ENCODE measurements around the gene PDC.

PDC gene

GRCh38 chr1:186498071-186498470, 37.2 kb upstream of the PDC start:
- CTCF ChIA-PET, result no interaction called here
- POLR2A ChIA-PET, result no interaction called here
- DNase-seq (ENCODE audit: extremely low spot score), result no peak
- TF ChIP-seq LEF1 (IDR thresholded peaks at IDR 0.05; ENCODE audit: borderline replicate concordance) (no peak), ELF4 (IDR thresholded peaks at IDR 0.05) (no peak), NFRKB (IDR thresholded peaks at IDR 0.05) (no peak), FOXK2 (IDR thresholded peaks at IDR 0.05) (no peak), FOXA1 (IDR thresholded peaks at IDR 0.05) (no peak), FOXM1 (IDR thresholded peaks at IDR 0.05; ENCODE audit: borderline replicate concordance) (no peak), SUZ12 (IDR thresholded peaks at IDR 0.05) (no peak), SP1 (IDR thresholded peaks at IDR 0.05) (no peak), TARDBP (IDR thresholded peaks at IDR 0.05) (no peak), HDGF (IDR thresholded peaks at IDR 0.05; ENCODE audit: borderline replicate concordance) (no peak)

DNA sequence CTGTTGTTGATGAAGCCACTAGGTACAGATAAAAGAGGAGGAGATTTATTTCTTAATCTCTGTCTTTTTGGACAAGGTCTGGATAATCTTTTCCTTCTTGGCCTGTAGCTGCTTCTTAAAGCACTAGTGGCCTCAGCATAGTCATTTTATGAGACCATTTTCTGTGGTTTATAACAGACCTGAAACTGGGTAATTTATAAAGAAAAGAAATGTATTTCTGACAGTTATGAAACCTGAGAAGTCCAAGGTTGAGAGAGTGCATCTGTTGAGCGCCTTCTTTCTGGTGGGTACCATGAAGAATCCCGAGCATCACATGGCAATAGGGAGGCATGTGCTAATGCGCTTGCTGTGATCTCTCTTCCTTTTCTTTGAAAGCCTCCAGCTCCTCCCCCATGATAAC, 36.7 kb upstream of the PDC start:
- POLR2A ChIA-PET, result no interaction called here
- no peak for DNase-seq (ENCODE audit: extremely low spot score)
- CTCF ChIA-PET, result no interaction called here
- TF ChIP-seq ELF4 (IDR thresholded peaks at IDR 0.05) (no peak), BHLHE40 (IDR thresholded peaks at IDR 0.05; ENCODE audit: borderline replicate concordance) (no peak), NFRKB (IDR thresholded peaks at IDR 0.05) (no peak), PKNOX1 (IDR thresholded peaks at IDR 0.05) (no peak), ZNF384 (IDR thresholded peaks at IDR 0.05) (no peak), CTBP1 (IDR thresholded peaks at IDR 0.05; ENCODE audit: borderline replicate concordance) (no peak), SUZ12 (IDR thresholded peaks at IDR 0.05) (no peak), SP1 (IDR thresholded peaks at IDR 0.05) (no peak), LEF1 (IDR thresholded peaks at IDR 0.05; ENCODE audit: borderline replicate concordance) (no peak), FOXA1 (IDR thresholded peaks at IDR 0.05) (no peak), L3MBTL2 (conservative IDR thresholded peaks at IDR 0.05) (no peak), ARNT (IDR thresholded peaks at IDR 0.05) (no peak), HDGF (IDR thresholded peaks at IDR 0.05; ENCODE audit: borderline replicate concordance) (no peak)

DNA sequence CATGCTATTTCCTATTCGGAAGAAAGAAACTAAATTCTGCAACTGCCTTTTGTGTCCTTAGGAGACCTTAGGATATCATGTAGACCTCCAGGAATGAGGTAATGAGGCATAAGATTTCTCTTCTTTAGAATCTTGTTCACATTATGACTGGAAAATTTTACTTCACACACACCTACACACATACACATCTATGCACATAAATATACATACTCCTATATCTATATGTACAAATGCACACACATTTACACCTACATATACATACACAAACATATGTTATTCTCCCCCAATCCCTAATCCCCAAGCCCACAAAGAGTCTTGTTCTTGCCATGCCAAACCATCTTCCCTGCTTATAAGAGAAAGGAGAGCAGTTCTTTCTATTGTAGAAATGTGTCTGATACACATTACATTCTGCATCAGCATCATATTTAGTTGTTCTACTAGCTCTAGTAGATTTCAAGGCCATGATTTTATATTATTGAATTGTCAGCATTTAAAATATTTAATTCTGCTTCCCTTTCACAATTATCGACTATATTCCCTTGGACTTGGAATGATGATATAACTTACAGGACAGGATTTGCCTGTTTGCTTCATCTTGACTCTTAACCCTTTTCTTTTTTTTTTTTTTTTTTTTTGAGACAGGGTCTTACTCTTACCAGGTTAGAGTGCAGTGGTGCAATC, 35.4 kb upstream of the PDC start:
- ChIA-PET CTCF (no interaction called here), POLR2A (no interaction called here)

GRCh38 chr1:186494832-186495271, 33.9 kb upstream of the PDC start:
- CTCF ChIA-PET, result no interaction called here

More for the DNA sequence above, 35.4 kb upstream of the PDC start:
- no peak for DNase-seq (ENCODE audit: extremely low spot score)
- TF ChIP-seq L3MBTL2 (conservative IDR thresholded peaks at IDR 0.05) (no peak), LEF1 (IDR thresholded peaks at IDR 0.05; ENCODE audit: borderline replicate concordance) (no peak), TARDBP (IDR thresholded peaks at IDR 0.05) (no peak), FOXA1 (IDR thresholded peaks at IDR 0.05) (no peak), ZNF384 (IDR thresholded peaks at IDR 0.05) (no peak), PKNOX1 (IDR thresholded peaks at IDR 0.05) (no peak), FOXM1 (IDR thresholded peaks at IDR 0.05; ENCODE audit: borderline replicate concordance) (no peak), BHLHE40 (IDR thresholded peaks at IDR 0.05; ENCODE audit: borderline replicate concordance) (no peak), CTBP1 (IDR thresholded peaks at IDR 0.05; ENCODE audit: borderline replicate concordance) (no peak), SP1 (IDR thresholded peaks at IDR 0.05) (no peak), FOXK2 (IDR thresholded peaks at IDR 0.05) (no peak), SUZ12 (IDR thresholded peaks at IDR 0.05) (no peak), ARNT (IDR thresholded peaks at IDR 0.05) (no peak), HDGF (IDR thresholded peaks at IDR 0.05; ENCODE audit: borderline replicate concordance) (no peak), NFRKB (IDR thresholded peaks at IDR 0.05) (no peak), ELF4 (IDR thresholded peaks at IDR 0.05) (no peak)

DNA sequence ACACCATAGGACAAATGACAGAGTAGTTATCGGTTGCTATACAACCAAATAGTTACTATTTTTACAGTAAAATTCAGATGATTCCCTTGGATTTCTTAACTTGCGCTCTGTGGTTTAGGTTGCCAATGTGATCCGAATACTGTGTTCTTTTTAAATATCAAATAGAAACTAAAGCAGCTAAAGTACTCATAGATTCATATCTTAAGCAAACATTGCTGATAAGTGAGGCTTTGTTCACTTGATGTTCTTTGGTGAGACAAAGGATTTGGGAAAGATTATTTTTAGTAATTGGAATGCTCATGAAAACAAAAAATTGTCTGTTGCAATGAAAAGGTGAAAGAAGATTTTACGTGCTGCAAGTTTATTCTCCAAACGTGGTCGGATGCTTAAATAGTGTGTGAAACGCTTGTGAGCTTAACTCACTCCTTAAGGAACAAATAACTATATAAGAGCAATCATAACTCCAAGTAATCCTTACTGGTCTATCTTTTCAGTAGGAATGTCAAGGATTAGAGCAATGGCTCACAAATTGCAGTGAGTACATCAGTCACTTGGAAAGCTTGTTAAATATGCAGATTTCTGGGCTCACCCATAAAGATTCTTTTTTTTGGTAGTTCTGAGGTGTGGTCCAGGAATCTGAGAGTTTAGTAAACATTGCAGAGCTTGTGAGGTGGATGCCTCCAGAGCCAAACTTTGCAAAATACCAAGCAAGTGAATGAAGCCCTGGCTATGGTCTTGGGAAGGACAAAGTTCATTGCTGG, 31.8 kb upstream of the PDC start:
- no peak for DNase-seq (ENCODE audit: extremely low spot score)
- POLR2A ChIA-PET, result no interaction called here
- TF ChIP-seq CTBP1 (IDR thresholded peaks at IDR 0.05; ENCODE audit: borderline replicate concordance), result no peak
- TF ChIP-seq SUZ12 (IDR thresholded peaks at IDR 0.05), result no peak
- TF ChIP-seq FOXA1 (IDR thresholded peaks at IDR 0.05), result no peak
- TF ChIP-seq ZNF384 (IDR thresholded peaks at IDR 0.05), result no peak
- TF ChIP-seq ARNT (IDR thresholded peaks at IDR 0.05), result no peak
- TF ChIP-seq FOXK2 (IDR thresholded peaks at IDR 0.05), result no peak
- no peak for TF ChIP-seq ELF4 (IDR thresholded peaks at IDR 0.05)
- no peak for TF ChIP-seq HDGF (IDR thresholded peaks at IDR 0.05; ENCODE audit: borderline replicate concordance)
- TF ChIP-seq PKNOX1 (IDR thresholded peaks at IDR 0.05), result no peak
- no peak for TF ChIP-seq SP1 (IDR thresholded peaks at IDR 0.05)
- TF ChIP-seq L3MBTL2 (conservative IDR thresholded peaks at IDR 0.05), result no peak
- no peak for TF ChIP-seq NFRKB (IDR thresholded peaks at IDR 0.05)
- no peak for TF ChIP-seq TARDBP (IDR thresholded peaks at IDR 0.05)
- TF ChIP-seq BHLHE40 (IDR thresholded peaks at IDR 0.05; ENCODE audit: borderline replicate concordance), result no peak
- no peak for TF ChIP-seq LEF1 (IDR thresholded peaks at IDR 0.05; ENCODE audit: borderline replicate concordance)
- TF ChIP-seq FOXM1 (IDR thresholded peaks at IDR 0.05; ENCODE audit: borderline replicate concordance), result no peak
- CTCF ChIA-PET, result no interaction called here

More at GRCh38 chr1:186494832-186495271, 33.9 kb upstream of the PDC start:
- TF ChIP-seq ARNT (IDR thresholded peaks at IDR 0.05) (no peak), ZNF384 (IDR thresholded peaks at IDR 0.05) (no peak), PKNOX1 (IDR thresholded peaks at IDR 0.05) (no peak), FOXM1 (IDR thresholded peaks at IDR 0.05; ENCODE audit: borderline replicate concordance) (no peak), LEF1 (IDR thresholded peaks at IDR 0.05; ENCODE audit: borderline replicate concordance) (no peak), L3MBTL2 (conservative IDR thresholded peaks at IDR 0.05) (no peak)
- no peak for DNase-seq (ENCODE audit: extremely low spot score)
- POLR2A ChIA-PET, result no interaction called here

Measured in HEK293T (cell line).